GM06990 (cell line): ENCODE data around the gene NHSL2.
"Not testable (repeated sequence)": the region's sequence is repeated elsewhere in the genome, so short reads cannot be mapped to it uniquely, and the experiment has no call there.

Experiments used
- DNase-seq: peaks from one replicate; pipeline ENCODE4 v3.0.0-alpha.2; 2011; ENCODE audit not compliant: insufficient read length; ENCODE audit errors: extremely low read depth
- H3K27me3 ChIP-seq: replicated peaks from 2 replicates; pipeline ENCODE4 v1.6.0; 2011; ENCODE audit warnings: low read length; ENCODE audit not compliant: control insufficient read depth, insufficient read depth
- H3K36me3 ChIP-seq: 2 replicates; pipeline ENCODE4 v1.5.1; 2011; ENCODE audit warnings: low read length; ENCODE audit not compliant: control insufficient read depth, insufficient read depth
- H3K4me3 ChIP-seq: replicated peaks from 2 replicates; pipeline ENCODE4 v1.5.1; 2011; ENCODE audit warnings: low read depth, mild to moderate bottlenecking, control low read depth, low read length
- CTCF ChIP-seq: IDR thresholded peaks from 2 replicates; pipeline ENCODE4 v1.5.1; 2011; ENCODE audit warnings: low read length, control low read depth, mild to moderate bottlenecking, inconsistent platforms; ENCODE audit not compliant: insufficient read depth, poor library complexity, severe bottlenecking

NHSL2 gene

DNA sequence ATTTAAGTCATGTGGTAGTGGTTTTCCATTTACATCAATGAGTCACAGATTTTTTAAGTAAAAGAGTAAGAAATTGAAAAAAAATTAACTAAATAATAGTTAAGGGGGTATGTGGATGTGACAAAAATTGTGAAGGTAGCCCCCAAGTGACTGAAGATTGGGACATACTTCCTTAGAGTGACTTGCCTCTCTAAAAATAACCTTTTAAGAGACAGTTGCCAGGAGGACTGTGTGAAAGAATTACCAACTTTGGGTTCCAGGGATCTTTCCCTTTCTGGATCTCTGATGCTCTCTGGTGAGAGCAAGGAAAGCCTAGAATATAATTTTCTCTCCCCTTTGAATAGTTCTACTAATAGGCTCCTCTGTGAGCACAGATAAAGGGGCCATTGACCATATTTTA lies 42.7 kb downstream of the NHSL2 start:
- DNase-seq = no peak

DNA sequence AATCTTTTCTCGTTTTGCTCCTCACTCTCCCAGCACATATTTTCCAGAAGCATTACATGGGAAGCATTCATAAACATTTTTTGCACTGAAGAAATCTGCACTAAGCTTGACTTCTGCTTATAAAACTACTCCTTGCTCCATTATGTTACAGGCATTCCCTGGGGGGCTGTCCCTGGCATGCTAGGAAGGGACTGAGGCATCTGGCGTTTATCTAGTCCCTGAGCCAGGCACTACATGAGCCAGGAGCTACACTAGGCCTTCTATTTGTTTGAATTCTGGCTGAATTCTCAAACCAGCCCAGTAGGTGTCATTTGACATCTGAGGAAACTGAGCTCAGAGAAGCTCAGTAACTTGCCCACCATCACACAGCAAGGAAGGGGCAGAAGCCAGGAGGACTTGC lies 43.3 kb downstream of the NHSL2 start:
- Histone ChIP-seq H3K4me3 (no peak overlapping the region), H3K36me3 (no peaks in the 10 kb centered on the region), H3K27me3 (no peaks in the 10 kb centered on the region; the same call in 1 of the 2 replicates)
- DNase-seq = no peak
- TF ChIP-seq CTCF = no peak

More for the DNA sequence above, 42.7 kb downstream of the NHSL2 start:
- TF ChIP-seq CTCF = no peak
- no peak overlapping the region for H3K4me3 ChIP-seq
- no peaks in the 10 kb centered on the region for H3K36me3 ChIP-seq
- no peaks in the 10 kb centered on the region; the same call in 1 of the 2 replicates for H3K27me3 ChIP-seq

DNA sequence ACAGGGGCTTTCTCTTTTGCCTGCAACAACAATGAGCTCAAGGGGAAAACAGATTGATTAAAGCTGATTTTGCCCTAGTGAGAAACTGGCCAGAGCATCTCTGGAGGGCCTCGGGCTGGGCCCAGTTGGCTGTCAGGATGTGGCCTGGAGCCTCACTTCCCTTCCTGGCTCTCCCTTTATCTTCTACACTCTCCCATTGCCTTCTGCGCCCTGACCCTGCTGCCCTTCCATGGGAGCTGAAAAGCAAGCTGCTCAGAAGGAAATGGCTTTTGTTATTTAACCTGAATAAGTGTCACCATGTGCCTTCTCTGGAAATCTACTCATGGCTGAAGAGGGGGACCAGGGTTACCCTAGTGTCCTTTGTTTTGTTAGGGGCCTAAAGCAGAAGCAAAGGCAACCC lies 43.8 kb downstream of the NHSL2 start:
- no peak overlapping the region for H3K4me3 ChIP-seq
- DNase-seq = no peak
- no peak for TF ChIP-seq CTCF
- no peaks in the 10 kb centered on the region; the same call in 1 of the 2 replicates for H3K27me3 ChIP-seq
- no peaks in the 10 kb centered on the region for H3K36me3 ChIP-seq

DNA sequence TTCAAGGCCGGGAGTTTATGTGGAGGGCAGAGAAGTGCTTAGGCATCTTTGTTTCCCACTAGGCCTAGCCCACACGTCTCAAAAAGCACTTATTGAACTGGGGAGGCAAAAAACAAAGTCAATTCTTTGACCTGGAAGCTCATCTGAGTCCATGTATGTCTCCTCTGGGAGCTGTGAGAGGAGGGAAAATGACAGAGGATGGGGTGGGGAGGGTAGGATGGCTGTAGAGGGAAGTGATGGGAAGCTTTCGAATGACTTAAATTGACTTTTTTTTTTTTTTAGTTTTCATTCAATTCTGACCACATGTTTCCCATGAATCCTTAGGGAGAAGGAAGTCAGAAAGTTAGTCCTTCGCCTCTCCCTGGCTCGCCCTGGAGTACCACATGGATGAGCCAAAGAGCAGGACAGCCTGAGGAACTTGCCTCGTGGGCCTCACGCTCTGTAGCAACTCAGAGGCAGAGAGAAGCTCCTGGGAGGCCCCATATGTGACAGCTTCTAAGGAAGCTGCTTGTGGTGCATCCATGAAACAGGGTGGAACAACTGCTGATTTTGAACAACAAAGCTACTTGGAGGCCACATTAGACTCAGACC lies 45.0 kb downstream of the NHSL2 start:
- no peaks in the 10 kb centered on the region; the same call in 1 of the 2 replicates for H3K27me3 ChIP-seq
- no peaks in the 10 kb centered on the region for H3K36me3 ChIP-seq
- no peak for TF ChIP-seq CTCF
- H3K4me3 ChIP-seq = no peak overlapping the region
- DNase-seq = no peak

- H3K36me3 ChIP-seq = no peaks in the 10 kb centered on the region
- no peak overlapping the region for H3K4me3 ChIP-seq
- no peak for DNase-seq
- TF ChIP-seq CTCF = no peak
- H3K27me3 ChIP-seq = no peaks in the 10 kb centered on the region
Measured at GRCh38 chrX:71958281-71958675, 47.6 kb downstream of the NHSL2 start.

- H3K27me3 ChIP-seq, DNase-seq, H3K36me3 ChIP-seq, H3K4me3 ChIP-seq: not testable (repeated sequence)
Measured at GRCh38 chrX:71964184-71964583, 53.5 kb downstream of the NHSL2 start.
